CD8-positive, alpha-beta memory T cell (primary cell): ENCODE results near the gene CYYR1. TPM values are rescaled to one million over a fixed set of nuclear protein-coding genes. Genes with fewer than 3 reads are reported as not detected.

Experiments
- CTCF ChIA-PET: fragments of 350-600 bp; sonication (Branson Sonifier 250); formaldehyde crosslinking; loops from one replicate; lab custom pipeline; 2021; ENCODE audit warnings: antibody characterized with exemption; lab: Charles Lee
- POLR2A ChIA-PET: fragments of 350-600 bp; sonication (Branson Sonifier 250); formaldehyde crosslinking; loops from one replicate; lab custom pipeline; 2021; ENCODE audit warnings: antibody characterized with exemption; lab: Charles Lee
- DNase-seq, 5 donors: peaks; one replicate each; pipeline versions ENCODE4 v3.0.0 to v3.0.0-alpha.2; 2020 to 2022; ENCODE audit warnings: mixed read lengths in 1 of 5
- H3K27ac ChIP-seq: one replicate; pipeline ENCODE4 v1.7.0; 2013; ENCODE audit warnings: low read depth, mild to moderate bottlenecking, low read length, moderate library complexity
- H3K27me3 ChIP-seq: 2 replicates; pipeline ENCODE4 v1.7.0; 2013; ENCODE audit warnings: low read length, mild to moderate bottlenecking; ENCODE audit not compliant: insufficient read depth, poor library complexity, severe bottlenecking
- H3K36me3 ChIP-seq: 2 replicates; pipeline ENCODE4 v1.7.0; 2013; ENCODE audit warnings: mild to moderate bottlenecking, low read length, moderate library complexity; ENCODE audit not compliant: insufficient read depth
- H3K4me1 ChIP-seq: 2 replicates; pipeline ENCODE4 v1.7.0; 2013; ENCODE audit warnings: mild to moderate bottlenecking, low read length, moderate library complexity; ENCODE audit not compliant: insufficient read depth
- H3K4me3 ChIP-seq: 2 replicates; pipeline ENCODE4 v1.7.0; 2013; ENCODE audit warnings: mild to moderate bottlenecking, low read length
- H3K9me3 ChIP-seq: 2 replicates; pipeline ENCODE4 v1.7.0; 2013; ENCODE audit warnings: mild to moderate bottlenecking, low read length
- H3K27ac Mint-ChIP-seq, 8 donors: one replicate each; pipeline ENCODE4 v1.8.0; 2020 to 2021; ENCODE audit warnings: mixed read lengths in 8 of 8, mild to moderate bottlenecking in 6 of 8, inconsistent platforms in 3 of 8, moderate library complexity in 3 of 8
- H3K27me3 Mint-ChIP-seq, 2 donors: one replicate each; pipeline ENCODE4 v1.8.0; 2020 to 2021; ENCODE audit warnings: mixed read lengths in 2 of 2, mild to moderate bottlenecking in 1 of 2, moderate library complexity in 1 of 2
- H3K36me3 Mint-ChIP-seq, 3 donors: one replicate each; pipeline ENCODE4 v1.8.0; 2020 to 2021; ENCODE audit warnings: mixed read lengths in 3 of 3, inconsistent platforms in 1 of 3, mild to moderate bottlenecking in 1 of 3
- H3K4me1 Mint-ChIP-seq, 3 donors: one replicate each; pipeline ENCODE4 v1.8.0; 2020 to 2021; ENCODE audit warnings: mixed read lengths in 3 of 3, inconsistent platforms in 1 of 3, mild to moderate bottlenecking in 1 of 3
- H3K4me3 Mint-ChIP-seq, 7 donors: one replicate each; pipeline ENCODE4 v1.8.0; 2020 to 2021; ENCODE audit warnings: mixed read lengths in 7 of 7, mild to moderate bottlenecking in 6 of 7, moderate library complexity in 4 of 7, inconsistent platforms in 2 of 7
- H3K9me3 Mint-ChIP-seq, 5 donors: one replicate each; pipeline ENCODE4 v1.8.0; 2020 to 2022; ENCODE audit warnings: mixed read lengths in 5 of 5, mild to moderate bottlenecking in 3 of 5, moderate library complexity in 2 of 5, inconsistent platforms in 1 of 5
- polyA plus RNA-seq: library from polyadenylated mRNA; unstranded; fragments of 300-500 nt; fragmentation: Illumina TruSeq; gene quantifications from one replicate; pipeline ENCODE4 v1.2.3, GENCODE V29; 2021
- total RNA-seq, 2 experiments: library from RNA; stranded (reverse); gene quantifications; one replicate each; pipeline ENCODE4 v1.2.3, GENCODE V29; 2021

Gene CYYR1
- total and polyA plus RNA-seq, 3 experiments from 2014 or later, result not detected

DNA sequence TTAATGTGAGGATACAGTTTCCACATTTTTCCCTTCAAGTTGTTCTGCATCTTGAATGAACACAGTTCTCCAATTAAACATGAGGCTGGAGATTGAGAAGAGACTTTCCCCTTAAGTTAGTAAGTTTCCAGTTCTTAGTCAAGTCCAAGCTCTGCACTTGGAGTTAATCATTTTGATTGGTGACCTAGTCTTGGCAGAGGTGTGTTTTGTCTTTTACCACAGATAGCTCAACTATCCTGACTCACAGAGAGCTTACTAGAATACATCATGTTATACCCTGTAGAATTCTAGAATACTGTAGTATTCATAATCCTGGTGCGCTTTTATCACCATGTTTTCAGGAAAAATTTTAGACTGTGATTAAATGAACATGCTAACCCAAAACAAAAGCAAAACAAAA, 129.2 kb downstream of the CYYR1 start:
- Mint-ChIP-seq H3K4me1 (no peaks in the 10 kb centered on the region), H3K27ac (no peak overlapping the region), H3K9me3 (peaks cover 0 to 6% (median 0%) of the 10 kb centered on the region in 5 donors), H3K36me3 (no peaks in the 10 kb centered on the region), H3K4me3 (no peak overlapping the region), H3K27me3 (no peaks in the 10 kb centered on the region)
- ChIA-PET POLR2A (no interaction called here), CTCF (no interaction called here)
- Histone ChIP-seq H3K27me3 (no peaks in the 10 kb centered on the region), H3K9me3 (no peaks in the 10 kb centered on the region), H3K27ac (no peak overlapping the region), H3K4me1 (no peaks in the 10 kb centered on the region), H3K36me3 (no peaks in the 10 kb centered on the region), H3K4me3 (no peak overlapping the region)
- DNase-seq, result no peak

- CTCF ChIA-PET, result no interaction called here
- Histone ChIP-seq H3K4me1 (no peaks in the 10 kb centered on the region), H3K9me3 (no peaks in the 10 kb centered on the region), H3K27me3 (no peaks in the 10 kb centered on the region), H3K27ac (no peak overlapping the region), H3K4me3 (no peak overlapping the region), H3K36me3 (no peaks in the 10 kb centered on the region)
- H3K27me3 Mint-ChIP-seq, result no peaks in the 10 kb centered on the region
- DNase-seq, result no peak
- POLR2A ChIA-PET, result no interaction called here
- H3K4me3 Mint-ChIP-seq, result no peak overlapping the region
- no peaks in the 10 kb centered on the region for H3K4me1 Mint-ChIP-seq
- H3K36me3 Mint-ChIP-seq, result no peaks in the 10 kb centered on the region
- peaks cover 0 to 6% (median 0%) of the 10 kb centered on the region in 5 donors for H3K9me3 Mint-ChIP-seq
- H3K27ac Mint-ChIP-seq, result no peak overlapping the region
Observed at GRCh38 chr21:26443291-26443690, 129.8 kb downstream of the CYYR1 start.

- no peaks in the 10 kb centered on the region for H3K4me1 Mint-ChIP-seq
- H3K27me3 ChIP-seq, result no peaks in the 10 kb centered on the region
Observed at GRCh38 chr21:26441149-26441548, 131.9 kb downstream of the CYYR1 start.

DNA sequence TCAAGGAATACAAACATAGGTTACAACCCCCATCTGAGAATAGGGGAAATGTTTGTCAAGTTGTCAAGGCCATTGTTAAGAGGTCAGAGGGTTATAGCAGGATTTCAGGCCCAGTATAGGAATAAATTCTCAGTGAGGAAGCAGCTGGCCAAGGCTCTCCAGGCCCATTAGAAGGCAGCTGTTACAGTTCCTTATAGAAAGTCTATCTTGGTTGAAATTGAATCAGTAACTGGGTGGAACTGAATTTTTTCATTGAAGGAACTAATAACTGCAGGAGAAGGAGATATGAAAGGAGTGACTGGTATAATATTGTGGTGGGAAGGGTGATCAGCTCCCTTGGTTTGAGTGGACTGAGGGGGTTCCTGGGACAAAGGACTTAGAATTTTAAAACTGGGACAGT, 134.1 kb downstream of the CYYR1 start:
- H3K27me3 ChIP-seq, result no peaks in the 10 kb centered on the region
- H3K4me1 Mint-ChIP-seq, result no peaks in the 10 kb centered on the region
- no peaks in the 10 kb centered on the region for H3K4me1 ChIP-seq
- no peak for DNase-seq
- no peaks in the 10 kb centered on the region for H3K9me3 ChIP-seq
- no peak overlapping the region for H3K4me3 Mint-ChIP-seq
- no peaks in the 10 kb centered on the region for H3K36me3 ChIP-seq
- H3K4me3 ChIP-seq, result no peak overlapping the region
- no peaks in the 10 kb centered on the region for H3K36me3 Mint-ChIP-seq
- no peaks in the 10 kb centered on the region for H3K27me3 Mint-ChIP-seq
- H3K27ac Mint-ChIP-seq, result no peak overlapping the region
- ChIA-PET CTCF (no interaction called here), POLR2A (no interaction called here)
- H3K9me3 Mint-ChIP-seq, result peaks cover 0 to 10% (median 0%) of the 10 kb centered on the region in 5 donors
- no peak overlapping the region for H3K27ac ChIP-seq

More at GRCh38 chr21:26441149-26441548, 131.9 kb downstream of the CYYR1 start:
- H3K9me3 ChIP-seq, result no peaks in the 10 kb centered on the region
- no peak overlapping the region for H3K27ac ChIP-seq
- H3K4me3 ChIP-seq, result no peak overlapping the region
- Mint-ChIP-seq H3K27ac (no peak overlapping the region), H3K36me3 (no peaks in the 10 kb centered on the region), H3K4me3 (no peak overlapping the region), H3K27me3 (no peaks in the 10 kb centered on the region), H3K9me3 (peaks cover 0 to 8% (median 0%) of the 10 kb centered on the region in 5 donors)
- POLR2A ChIA-PET, result no interaction called here
- CTCF ChIA-PET, result no interaction called here
- DNase-seq, result no peak
- H3K36me3 ChIP-seq, result no peaks in the 10 kb centered on the region
- no peaks in the 10 kb centered on the region for H3K4me1 ChIP-seq

DNA sequence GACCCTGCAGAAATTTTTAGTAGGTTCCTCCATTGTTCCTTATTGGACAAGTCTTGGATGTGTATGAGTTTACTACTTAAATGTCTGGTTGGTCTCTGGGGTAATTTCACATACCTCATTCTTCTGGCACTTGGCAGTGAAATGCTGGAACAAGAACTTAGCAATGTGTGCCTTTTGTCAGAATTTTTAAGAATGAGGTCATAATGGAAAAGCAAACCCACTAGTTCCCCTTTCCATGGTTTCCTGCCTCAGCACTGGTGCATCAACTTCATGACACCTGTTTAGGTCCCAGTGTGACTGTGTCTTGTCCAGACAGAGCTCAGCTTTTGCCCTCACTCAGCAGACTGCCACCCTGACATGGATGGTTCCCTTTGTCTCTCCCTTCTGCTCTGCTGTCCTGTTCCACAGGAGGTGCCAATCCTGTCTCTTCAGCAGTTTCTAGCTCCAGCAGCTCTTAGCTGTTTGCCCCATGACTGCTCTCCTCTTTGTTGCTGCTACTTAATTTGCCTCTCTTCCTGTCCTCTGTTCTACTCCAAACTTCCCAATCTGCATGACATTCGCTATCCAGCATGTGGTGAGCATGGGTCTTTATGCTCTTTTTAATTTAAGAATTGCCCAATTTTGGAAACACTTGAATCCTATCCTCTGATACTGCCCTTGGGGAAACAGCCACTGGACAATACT, 135.6 kb downstream of the CYYR1 start:
- Mint-ChIP-seq H3K27me3 (no peaks in the 10 kb centered on the region), H3K36me3 (no peaks in the 10 kb centered on the region), H3K4me1 (no peaks in the 10 kb centered on the region), H3K27ac (no peak overlapping the region), H3K9me3 (peaks cover 0 to 10% (median 0%) of the 10 kb centered on the region in 5 donors), H3K4me3 (no peak overlapping the region)
- Histone ChIP-seq H3K36me3 (no peaks in the 10 kb centered on the region), H3K9me3 (no peaks in the 10 kb centered on the region), H3K4me1 (no peaks in the 10 kb centered on the region), H3K27me3 (no peaks in the 10 kb centered on the region), H3K27ac (no peak overlapping the region), H3K4me3 (no peak overlapping the region)
- CTCF ChIA-PET, result no interaction called here
- POLR2A ChIA-PET, result no interaction called here
- DNase-seq, result no peak

- Histone ChIP-seq H3K36me3 (no peaks in the 10 kb centered on the region), H3K27ac (no peak overlapping the region), H3K4me1 (no peaks in the 10 kb centered on the region), H3K27me3 (no peaks in the 10 kb centered on the region), H3K4me3 (no peak overlapping the region), H3K9me3 (no peaks in the 10 kb centered on the region)
- Mint-ChIP-seq H3K9me3 (peaks cover 0 to 12% (median 0%) of the 10 kb centered on the region in 5 donors), H3K4me3 (no peak overlapping the region), H3K27me3 (no peaks in the 10 kb centered on the region), H3K36me3 (no peaks in the 10 kb centered on the region), H3K27ac (no peak overlapping the region), H3K4me1 (no peaks in the 10 kb centered on the region)
- CTCF ChIA-PET, result no interaction called here
- no peak for DNase-seq
- POLR2A ChIA-PET, result no interaction called here
Observed at GRCh38 chr21:26433386-26433785, 139.7 kb downstream of the CYYR1 start.

- Mint-ChIP-seq H3K36me3 (no peaks in the 10 kb centered on the region), H3K27ac (no peak overlapping the region), H3K9me3 (peaks cover 0 to 6% (median 1%) of the 10 kb centered on the region in 5 donors), H3K27me3 (no peaks in the 10 kb centered on the region), H3K4me3 (no peak overlapping the region), H3K4me1 (no peaks in the 10 kb centered on the region)
- Histone ChIP-seq H3K9me3 (no peaks in the 10 kb centered on the region), H3K4me3 (no peak overlapping the region), H3K27me3 (no peaks in the 10 kb centered on the region), H3K27ac (no peak overlapping the region), H3K4me1 (no peaks in the 10 kb centered on the region), H3K36me3 (no peaks in the 10 kb centered on the region)
- ChIA-PET POLR2A (no interaction called here), CTCF (no interaction called here)
- no peak for DNase-seq
Observed at GRCh38 chr21:26432410-26432809, 140.7 kb downstream of the CYYR1 start.

DNA sequence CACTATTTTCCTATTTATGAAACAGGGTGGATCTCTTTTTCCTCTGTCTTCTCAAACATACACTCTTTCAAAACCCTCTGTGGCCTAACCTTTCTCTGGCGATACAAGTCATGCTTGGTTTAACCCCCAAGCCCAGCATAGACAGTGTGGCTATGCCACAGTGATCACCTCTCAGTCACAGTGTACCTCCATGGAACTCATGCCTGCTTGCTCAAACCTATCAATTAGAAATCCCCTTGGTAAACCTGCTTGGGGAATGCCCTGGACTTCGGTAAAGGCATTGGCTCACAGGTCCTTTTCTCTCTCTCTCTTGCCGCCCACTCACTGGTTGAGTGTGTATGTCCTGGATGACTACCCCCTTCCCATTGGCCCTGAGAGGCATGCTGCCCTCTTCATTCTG, 147.5 kb downstream of the CYYR1 start:
- ChIA-PET CTCF (no interaction called here), POLR2A (no interaction called here)
- no peak overlapping the region for H3K4me3 Mint-ChIP-seq
- H3K9me3 ChIP-seq, result no peaks in the 10 kb centered on the region
- no peaks in the 10 kb centered on the region for H3K27me3 Mint-ChIP-seq
- no peak for DNase-seq
- no peak overlapping the region for H3K4me3 ChIP-seq
- no peak overlapping the region for H3K27ac ChIP-seq
- H3K27me3 ChIP-seq, result no peaks in the 10 kb centered on the region
- H3K4me1 ChIP-seq, result no peaks in the 10 kb centered on the region
- no peak overlapping the region for H3K27ac Mint-ChIP-seq
- no peaks in the 10 kb centered on the region for H3K36me3 ChIP-seq
- H3K36me3 Mint-ChIP-seq, result no peaks in the 10 kb centered on the region
- peaks cover 0 to 4% (median 0%) of the 10 kb centered on the region in 5 donors for H3K9me3 Mint-ChIP-seq
- H3K4me1 Mint-ChIP-seq, result no peaks in the 10 kb centered on the region
